Measurements from ENCODE around the gene EFHD1.

- TF ChIP-seq CTCF (IDR thresholded peaks at IDR 0.05) (no peak), EZH2 (IDR thresholded peaks at IDR 0.05; ENCODE audit: borderline replicate concordance, insufficient read depth, low read depth, low read length, poor library complexity, severe bottlenecking) (no peak)
These were observed 7.9 kb downstream of the EFHD1 start for GRCh38 chr2:232641153-232641848.
